CD4-positive, alpha-beta memory T cell (primary cell): ENCODE data around the gene KRTAP10-1. TPM values are rescaled to one million over a fixed set of nuclear protein-coding genes. Genes with fewer than 3 reads are reported as not detected.

Experiments used
- CTCF ChIA-PET: fragments of 350-600 bp; sonication (Branson Sonifier 250); formaldehyde crosslinking; loops from one replicate; lab custom pipeline; 2021; ENCODE audit warnings: inconsistent platforms; ENCODE audit not compliant: partially characterized antibody; lab: Charles Lee
- POLR2A ChIA-PET: fragments of 350-600 bp; sonication (Branson Sonifier 250); formaldehyde crosslinking; loops from one replicate; lab custom pipeline; 2021; ENCODE audit not compliant: partially characterized antibody; lab: Charles Lee
- DNase-seq, 5 donors: peaks; one replicate each; pipeline versions ENCODE4 v3.0.0 to v3.0.0-alpha.2; 2020 to 2022; ENCODE audit warnings: mixed read lengths in 1 of 5
- H3K27ac ChIP-seq: one replicate; pipeline ENCODE4 v1.7.0; 2013; ENCODE audit warnings: low read depth, low read length
- H3K27me3 ChIP-seq: 2 replicates; pipeline ENCODE4 v1.7.0; 2013; ENCODE audit warnings: mild to moderate bottlenecking, low read length, moderate library complexity; ENCODE audit not compliant: insufficient read depth
- H3K36me3 ChIP-seq: 2 replicates; pipeline ENCODE4 v1.7.0; 2013; ENCODE audit warnings: mild to moderate bottlenecking, low read length, moderate library complexity; ENCODE audit not compliant: insufficient read depth
- H3K4me1 ChIP-seq: 2 replicates; pipeline ENCODE4 v1.7.0; 2013; ENCODE audit warnings: mild to moderate bottlenecking, low read length, moderate library complexity; ENCODE audit not compliant: insufficient read depth
- H3K4me3 ChIP-seq, 2 donors: one replicate each; pipeline ENCODE4 v1.7.0; 2013; ENCODE audit warnings: low read length in 2 of 2, mild to moderate bottlenecking in 1 of 2
- H3K9me3 ChIP-seq, 2 donors: one replicate each; pipeline ENCODE4 v1.7.0; 2013; ENCODE audit warnings: low read length in 2 of 2, control low read depth in 1 of 2; ENCODE audit not compliant: control insufficient read depth in 1 of 2
- H3K27ac Mint-ChIP-seq, 7 donors: one replicate each; pipeline ENCODE4 v1.8.0; 2020 to 2021; ENCODE audit warnings: mixed read lengths in 7 of 7, mild to moderate bottlenecking in 6 of 7, inconsistent platforms in 3 of 7, moderate library complexity in 3 of 7
- H3K27me3 Mint-ChIP-seq, 2 donors: one replicate each; pipeline ENCODE4 v1.8.0; 2020 to 2021; ENCODE audit warnings: mixed read lengths in 2 of 2
- H3K36me3 Mint-ChIP-seq, 2 donors: one replicate each; pipeline ENCODE4 v1.8.0; 2020 to 2021; ENCODE audit warnings: mixed read lengths in 2 of 2, inconsistent platforms in 1 of 2, mild to moderate bottlenecking in 1 of 2
- H3K4me1 Mint-ChIP-seq, 4 donors: one replicate each; pipeline ENCODE4 v1.8.0; 2020 to 2021; ENCODE audit warnings: mixed read lengths in 4 of 4, mild to moderate bottlenecking in 1 of 4
- H3K4me3 Mint-ChIP-seq, 8 donors: one replicate each; pipeline ENCODE4 v1.8.0; 2020 to 2021; ENCODE audit warnings: mixed read lengths in 8 of 8, mild to moderate bottlenecking in 7 of 8, moderate library complexity in 6 of 8, inconsistent platforms in 3 of 8
- H3K9me3 Mint-ChIP-seq, 8 donors: one replicate each; pipeline ENCODE4 v1.8.0; 2020 to 2021; ENCODE audit warnings: mixed read lengths in 8 of 8, mild to moderate bottlenecking in 5 of 8, inconsistent platforms in 3 of 8, moderate library complexity in 1 of 8
- intact Hi-C: fragments of 100-400 bp; cut with micrococcal nuclease; formaldehyde crosslinking; loops from one replicate; pipeline ENCODE4 v1.15.1; 2023
- polyA plus RNA-seq, 2 donors: library from polyadenylated mRNA; unstranded; fragments of 300-500 nt; fragmentation: Illumina TruSeq; gene quantifications; one replicate each; pipeline ENCODE4 v1.2.3, GENCODE V29; 2021
- total RNA-seq, 2 experiments: library from RNA; stranded (reverse); gene quantifications; one replicate each; pipeline ENCODE4 v1.2.3, GENCODE V29; 2021

The KRTAP10-1 gene, protein sequence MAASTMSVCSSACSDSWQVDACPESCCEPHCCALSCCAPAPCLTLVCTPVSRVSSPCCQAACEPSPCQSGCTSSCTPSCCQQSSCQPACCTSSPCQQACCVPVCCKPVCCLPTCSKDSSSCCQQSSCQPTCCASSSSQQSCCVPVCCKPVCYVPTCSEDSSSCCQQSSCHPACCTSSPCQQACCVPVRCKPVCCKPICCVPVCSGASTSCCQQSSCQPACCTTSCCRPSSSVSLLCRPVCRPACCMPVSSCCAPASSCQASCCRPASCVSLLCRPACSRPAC
- total RNA-seq = not detected
- not detected for polyA plus RNA-seq

GRCh38 chr21:44539991-44540666, at the start of gene KRTAP10-1:
KRTAP10-1 (minus strand) TSS chr21:44540195; CDS start chr21:44540150, 45 bp downstream.
- intact Hi-C loops = loop anchor here (10.0 kb wide), 1 partner anchor 75 kb away; the partner anchor contains the start of gene KRTAP10-8
- ChIA-PET POLR2A (interaction anchor here (1.2 kb wide), 1 partner anchor 171 kb away, joined by 4 read pairs; the partner anchor contains the start of gene TSPEAR), CTCF (interaction anchor here (1.0 to 1.6 kb wide), 2 partner anchors 29 to 202 kb away, joined by 3 to 4 read pairs; no protein-coding TSS in a partner anchor)
- Mint-ChIP-seq H3K4me1 (peaks cover 0 to 1% (median under 1%) of the 10 kb centered on the region in 4 donors), H3K27ac (peak within 1 kb of the TSS in 3 of 7 donors; percentile 35 to 84 (median 42)), H3K36me3 (peaks cover 0 to 3% of the 10 kb centered on the region in 2 donors), H3K27me3 (peaks cover 5 to 9% of the 10 kb centered on the region in 2 donors), H3K9me3 (peaks cover 0 to 8% (median 0%) of the 10 kb centered on the region in 8 donors), H3K4me3 (no peak within 1 kb of the TSS)
- H3K27me3 ChIP-seq = no peaks in the 10 kb centered on the region
- H3K9me3 ChIP-seq = no peaks in the 10 kb centered on the region
- no peak within 1 kb of the TSS for H3K4me3 ChIP-seq
- no peak for DNase-seq
- H3K36me3 ChIP-seq = no peaks in the 10 kb centered on the region
- H3K27ac ChIP-seq = no peak within 1 kb of the TSS
- H3K4me1 ChIP-seq = no peaks in the 10 kb centered on the region

GRCh38 chr21:44589094-44589493, 49.1 kb upstream of the KRTAP10-1 start:
- no peak for DNase-seq
- Histone ChIP-seq H3K4me1 (peaks cover 2% of the 10 kb centered on the region), H3K27me3 (no peaks in the 10 kb centered on the region), H3K9me3 (no peaks in the 10 kb centered on the region), H3K27ac (no peak overlapping the region), H3K4me3 (no peak overlapping the region), H3K36me3 (no peaks in the 10 kb centered on the region)
- Mint-ChIP-seq H3K27me3 (peaks cover 15 to 18% of the 10 kb centered on the region in 2 donors), H3K9me3 (no peaks in the 10 kb centered on the region), H3K4me1 (peaks cover 5 to 9% (median 7%) of the 10 kb centered on the region in 4 donors), H3K4me3 (no peak overlapping the region), H3K36me3 (no peaks in the 10 kb centered on the region), H3K27ac (peak overlapping the region in 2 of 7 donors; percentile 19 to 24)
- intact Hi-C loops = no loop called here
- ChIA-PET CTCF (no interaction called here), POLR2A (no interaction called here)

- H3K27ac ChIP-seq = no peak overlapping the region
- no peak for DNase-seq
- ChIA-PET POLR2A (no interaction called here), CTCF (no interaction called here)
- H3K9me3 ChIP-seq = peaks cover 0 to 4% of the 10 kb centered on the region in 2 donors
- H3K9me3 Mint-ChIP-seq = peaks cover 0 to 21% (median 10%) of the 10 kb centered on the region in 8 donors
- H3K4me3 Mint-ChIP-seq = no peak overlapping the region
- H3K27me3 ChIP-seq = no peaks in the 10 kb centered on the region
- no peak overlapping the region for H3K4me3 ChIP-seq
- peaks cover 12 to 21% (median 14%) of the 10 kb centered on the region in 4 donors for H3K4me1 Mint-ChIP-seq
- H3K27ac Mint-ChIP-seq = peak overlapping the region in 1 of 7 donors; percentile 18
- H3K4me1 ChIP-seq = peaks cover 5% of the 10 kb centered on the region
- no peaks in the 10 kb centered on the region for H3K36me3 ChIP-seq
- H3K27me3 Mint-ChIP-seq = peaks cover 14 to 15% of the 10 kb centered on the region in 2 donors
- H3K36me3 Mint-ChIP-seq = no peaks in the 10 kb centered on the region
- intact Hi-C loops = no loop called here
Observed at GRCh38 chr21:44585892-44586291, 45.9 kb upstream of the KRTAP10-1 start.

DNA sequence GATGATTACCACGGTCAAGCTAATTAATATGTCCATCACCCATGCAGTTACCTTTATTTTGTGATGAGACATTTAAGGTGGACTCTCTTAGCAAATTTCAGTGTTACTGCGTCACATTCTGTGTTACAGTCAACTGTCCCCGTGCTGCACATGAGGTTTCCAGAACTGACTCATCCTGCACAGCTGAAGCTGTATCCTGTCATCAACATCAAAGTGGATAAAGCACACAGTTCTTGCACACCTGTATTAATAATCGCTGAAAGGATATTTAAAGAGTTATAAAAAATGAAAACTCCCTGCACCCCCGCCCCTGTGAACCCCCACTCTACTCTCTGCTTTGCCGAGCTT, 43.8 kb upstream of the KRTAP10-1 start:
- DNase-seq = peak; percentile 32 to 52 (median 38)
- CTCF ChIA-PET = interaction anchor here (1.2 kb wide), 1 partner anchor 159 kb away, joined by 4 read pairs; no protein-coding TSS in a partner anchor

DNA sequence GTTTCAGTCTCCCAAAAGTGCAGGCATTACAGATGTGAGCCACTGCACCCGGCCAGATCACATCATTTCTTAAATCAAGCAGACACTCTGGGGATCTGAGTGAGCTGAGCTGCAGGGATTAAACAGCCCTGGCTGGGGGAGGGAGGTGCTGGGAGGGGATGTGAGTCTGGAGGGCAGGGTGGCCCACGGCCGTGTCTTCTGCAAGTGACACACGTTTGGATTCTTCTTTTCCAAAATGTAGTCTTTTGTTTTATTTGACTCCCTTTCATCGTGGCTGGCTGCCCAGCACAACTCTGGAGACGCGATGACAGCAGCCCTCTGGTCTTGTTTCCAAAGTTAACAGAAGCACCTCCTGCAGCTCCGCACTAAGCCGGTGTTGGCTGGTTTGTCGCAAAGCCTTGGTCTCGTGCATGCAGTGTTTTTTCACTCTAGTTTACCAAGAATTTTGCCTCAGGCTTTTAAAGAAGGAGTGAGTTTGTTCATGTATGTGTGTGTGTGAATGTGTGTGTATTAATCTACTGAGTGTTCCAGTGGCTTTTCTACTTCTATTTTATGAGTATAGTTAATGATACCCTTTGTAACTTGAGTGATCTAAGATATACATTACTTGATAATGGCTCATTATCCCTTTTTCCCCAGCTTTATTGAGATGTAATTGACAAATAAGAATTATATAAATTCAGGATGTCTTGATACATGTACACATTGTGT, 43.2 kb upstream of the KRTAP10-1 start:
- ChIA-PET POLR2A (interaction anchor here (1.0 kb wide), 1 partner anchor 74 kb away, joined by 4 read pairs; the partner anchor contains the start of gene KRTAP12-3), CTCF (interaction anchor here (0.7 to 1.2 kb wide), 2 partner anchors 13 to 159 kb away, joined by 3 to 4 read pairs; no protein-coding TSS in a partner anchor)
- H3K27me3 ChIP-seq = no peaks in the 10 kb centered on the region
- H3K9me3 ChIP-seq = peaks cover 0 to 4% of the 10 kb centered on the region in 2 donors
- intact Hi-C loops = loop anchor here (2.0 kb wide), 1 partner anchor 76 kb away; no protein-coding TSS in a partner anchor
- no peak for DNase-seq
- no peak overlapping the region for H3K27ac ChIP-seq
- peaks cover 5% of the 10 kb centered on the region for H3K4me1 ChIP-seq
- Mint-ChIP-seq H3K27ac (peak overlapping the region in 2 of 7 donors; percentile 8 to 36), H3K4me3 (peak overlapping the region in 2 of 8 donors; percentile 12 to 33), H3K27me3 (peaks cover 11 to 15% of the 10 kb centered on the region in 2 donors), H3K9me3 (peaks cover 0 to 26% (median 18%) of the 10 kb centered on the region in 8 donors), H3K4me1 (peaks cover 13 to 21% (median 16%) of the 10 kb centered on the region in 4 donors), H3K36me3 (no peaks in the 10 kb centered on the region)
- no peak overlapping the region for H3K4me3 ChIP-seq
- H3K36me3 ChIP-seq = no peaks in the 10 kb centered on the region

More for the DNA sequence above, 43.8 kb upstream of the KRTAP10-1 start:
- no peaks in the 10 kb centered on the region for H3K36me3 ChIP-seq
- no peak overlapping the region for H3K4me3 ChIP-seq
- H3K27ac ChIP-seq = no peak overlapping the region
- H3K27me3 ChIP-seq = no peaks in the 10 kb centered on the region
- H3K27ac Mint-ChIP-seq = peak overlapping the region in 2 of 7 donors; percentile 8 to 36
- POLR2A ChIA-PET = interaction anchor here (1.0 kb wide), 1 partner anchor 74 kb away, joined by 4 read pairs; the partner anchor contains the start of gene KRTAP12-3
- peaks cover 5% of the 10 kb centered on the region for H3K4me1 ChIP-seq
- peaks cover 11 to 15% of the 10 kb centered on the region in 2 donors for H3K27me3 Mint-ChIP-seq
- peak overlapping the region in 2 of 8 donors; percentile 12 to 33 for H3K4me3 Mint-ChIP-seq
- peaks cover 0 to 26% (median 18%) of the 10 kb centered on the region in 8 donors for H3K9me3 Mint-ChIP-seq
- no peaks in the 10 kb centered on the region for H3K36me3 Mint-ChIP-seq
- peaks cover 13 to 21% (median 16%) of the 10 kb centered on the region in 4 donors for H3K4me1 Mint-ChIP-seq
- H3K9me3 ChIP-seq = peaks cover 0 to 4% of the 10 kb centered on the region in 2 donors
- intact Hi-C loops = loop anchor here (2.0 kb wide), 1 partner anchor 75 kb away; no protein-coding TSS in a partner anchor

- peaks cover 9 to 14% of the 10 kb centered on the region in 2 donors for H3K27me3 Mint-ChIP-seq
- Histone ChIP-seq H3K27ac (no peak overlapping the region), H3K4me1 (peaks cover 5% of the 10 kb centered on the region), H3K9me3 (peaks cover 0 to 4% of the 10 kb centered on the region in 2 donors), H3K4me3 (no peak overlapping the region), H3K27me3 (no peaks in the 10 kb centered on the region), H3K36me3 (no peaks in the 10 kb centered on the region)
- H3K36me3 Mint-ChIP-seq = peaks cover 0 to 4% of the 10 kb centered on the region in 2 donors
- no peak overlapping the region for H3K4me3 Mint-ChIP-seq
- H3K9me3 Mint-ChIP-seq = peaks cover 0 to 38% (median 28%) of the 10 kb centered on the region in 8 donors
- H3K27ac Mint-ChIP-seq = peak overlapping the region in 1 of 7 donors; percentile 14
- intact Hi-C loops = loop anchor here (2.0 kb wide), 1 partner anchor 77 kb away; no protein-coding TSS in a partner anchor
- peaks cover 13 to 21% (median 16%) of the 10 kb centered on the region in 4 donors for H3K4me1 Mint-ChIP-seq
- POLR2A ChIA-PET = no interaction called here
- CTCF ChIA-PET = no interaction called here
- DNase-seq = no peak
Observed at GRCh38 chr21:44582055-44582454, 42.1 kb upstream of the KRTAP10-1 start.
